HG03196 (cell line): ENCODE measurements around the gene LFNG.

ENCODE experiments used
- ATAC-seq: cut with Tn5 transposase; IDR thresholded peaks from one replicate; pipeline ENCODE4 v1.9.1; 2021; ENCODE audit not compliant: unreplicated experiment

LFNG gene

DNA sequence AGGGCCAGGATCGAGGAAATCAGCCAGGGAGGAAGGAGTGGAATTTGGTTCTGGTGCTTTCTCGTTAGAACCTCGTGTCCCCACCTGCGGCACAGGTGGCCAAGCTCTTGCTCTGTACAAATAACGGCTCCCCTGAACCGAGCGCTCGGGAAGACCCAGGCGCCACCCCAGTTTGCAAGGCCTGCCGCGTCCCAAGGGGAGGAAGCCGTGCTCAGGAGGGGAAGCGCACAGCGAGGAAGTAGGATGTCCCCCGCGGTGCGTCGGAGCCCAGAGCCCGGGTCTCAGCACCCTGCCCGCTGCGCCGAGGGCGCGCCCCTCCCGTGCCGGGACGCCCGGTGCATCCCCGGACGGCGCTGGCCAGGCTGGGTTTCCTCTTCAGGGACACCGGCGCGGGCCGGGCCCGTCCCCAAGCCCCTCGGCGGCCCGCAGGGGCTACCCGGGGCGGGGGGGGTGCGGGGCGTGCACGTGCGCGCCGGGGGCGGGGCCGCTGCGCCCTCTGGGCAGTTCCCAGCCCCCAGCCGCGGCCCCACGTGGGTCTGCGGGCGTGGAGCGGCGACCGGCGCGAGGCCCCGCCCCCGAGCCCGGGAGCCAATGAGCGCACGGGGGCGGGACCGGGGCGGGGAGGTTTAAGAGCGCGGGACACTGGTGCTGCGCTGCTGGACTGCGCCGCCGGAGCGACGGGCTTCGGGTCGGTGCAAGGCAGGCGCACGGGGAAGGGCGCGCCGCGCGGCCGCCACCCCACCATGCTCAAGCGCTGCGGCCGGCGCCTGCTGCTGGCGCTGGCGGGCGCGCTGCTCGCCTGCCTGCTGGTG lies at the start of gene LFNG:
TSS of gene LFNG (plus strand) at position 656 of the 812 bp plus-strand sequence. CDS start at position 744, 88 bp downstream.
- ATAC-seq, result peak; percentile 67

GRCh38 chr7:2470204-2471021 lies 49.2 kb upstream of the LFNG start:
- no peak for ATAC-seq

- no peak for ATAC-seq
These were observed 48.6 kb upstream of the LFNG start for GRCh38 chr7:2471022-2471329.

DNA sequence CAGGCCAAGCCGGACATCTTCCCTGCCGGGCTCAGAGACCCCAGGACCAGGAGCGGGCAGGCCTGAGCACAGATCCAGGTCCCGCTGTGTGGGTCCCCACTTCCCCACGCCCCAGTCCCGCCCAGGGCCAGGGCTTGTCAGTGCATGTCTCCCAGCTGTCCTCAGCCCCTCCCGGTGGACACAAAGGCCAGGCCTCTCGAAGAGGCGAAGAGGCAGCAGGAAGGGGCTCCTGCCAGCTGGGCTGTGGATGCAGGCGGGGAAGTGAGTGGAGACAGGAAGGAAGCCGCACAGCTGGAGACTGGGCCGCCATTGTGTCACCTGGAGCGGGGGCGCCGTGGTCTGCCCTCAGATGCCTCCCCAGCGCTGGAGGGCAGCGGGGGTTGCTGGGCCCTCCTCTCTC lies 48.2 kb upstream of the LFNG start:
- ATAC-seq, result no peak

DNA sequence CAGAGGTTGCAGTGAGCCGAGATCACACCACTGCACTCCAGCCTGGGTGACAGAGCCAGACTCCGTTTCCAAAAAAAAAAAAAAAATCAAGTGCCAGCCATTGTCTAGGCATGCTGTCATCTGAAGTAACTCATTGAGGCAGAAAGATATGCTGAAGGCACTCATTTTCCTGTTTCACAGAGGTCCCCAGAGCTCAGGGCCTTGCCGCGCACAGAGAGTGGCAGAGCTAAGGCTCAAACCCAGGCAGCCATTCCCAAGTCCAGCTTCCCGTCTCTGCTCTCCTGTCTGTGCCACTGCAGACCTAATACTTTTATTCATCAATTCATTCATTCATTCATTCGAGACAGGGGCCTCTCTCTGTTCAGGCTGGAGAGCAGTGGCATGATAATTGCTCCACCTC lies 46.8 kb upstream of the LFNG start:
- ATAC-seq, result no peak

DNA sequence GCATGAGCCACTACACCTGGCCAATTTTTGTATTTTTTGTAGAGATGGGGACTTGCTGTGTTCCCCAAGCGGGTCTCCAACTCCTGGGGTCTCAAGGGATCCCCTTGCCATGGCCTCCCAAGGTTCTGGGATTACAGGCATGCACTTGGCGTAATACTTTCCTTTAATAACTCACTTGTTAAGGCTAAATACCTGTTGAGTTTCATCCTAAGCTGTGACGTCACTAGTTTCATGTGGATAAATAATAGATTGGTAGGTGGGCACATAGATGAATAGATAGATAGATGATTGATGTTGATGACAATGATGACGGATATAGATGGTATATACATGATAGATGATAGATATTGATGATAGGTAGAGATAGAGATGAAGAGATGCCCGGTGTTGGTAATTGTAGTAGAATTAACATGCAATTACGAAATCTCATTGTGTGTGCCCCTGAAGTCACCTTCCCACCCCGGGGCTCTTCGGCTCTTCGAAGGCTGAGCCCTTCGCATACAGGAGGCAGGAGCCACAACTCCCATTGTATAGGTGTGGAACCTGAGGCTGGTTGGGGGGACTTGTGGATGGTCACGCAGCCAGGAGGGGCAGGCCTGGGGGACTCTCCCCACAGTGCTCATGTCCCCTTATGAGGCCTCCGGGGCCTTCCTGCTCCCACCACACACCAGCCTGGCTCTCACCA lies 45.9 kb upstream of the LFNG start:
- ATAC-seq, result no peak

- ATAC-seq, result no peak
These were observed 45.4 kb upstream of the LFNG start for GRCh38 chr7:2474224-2474623.

DNA sequence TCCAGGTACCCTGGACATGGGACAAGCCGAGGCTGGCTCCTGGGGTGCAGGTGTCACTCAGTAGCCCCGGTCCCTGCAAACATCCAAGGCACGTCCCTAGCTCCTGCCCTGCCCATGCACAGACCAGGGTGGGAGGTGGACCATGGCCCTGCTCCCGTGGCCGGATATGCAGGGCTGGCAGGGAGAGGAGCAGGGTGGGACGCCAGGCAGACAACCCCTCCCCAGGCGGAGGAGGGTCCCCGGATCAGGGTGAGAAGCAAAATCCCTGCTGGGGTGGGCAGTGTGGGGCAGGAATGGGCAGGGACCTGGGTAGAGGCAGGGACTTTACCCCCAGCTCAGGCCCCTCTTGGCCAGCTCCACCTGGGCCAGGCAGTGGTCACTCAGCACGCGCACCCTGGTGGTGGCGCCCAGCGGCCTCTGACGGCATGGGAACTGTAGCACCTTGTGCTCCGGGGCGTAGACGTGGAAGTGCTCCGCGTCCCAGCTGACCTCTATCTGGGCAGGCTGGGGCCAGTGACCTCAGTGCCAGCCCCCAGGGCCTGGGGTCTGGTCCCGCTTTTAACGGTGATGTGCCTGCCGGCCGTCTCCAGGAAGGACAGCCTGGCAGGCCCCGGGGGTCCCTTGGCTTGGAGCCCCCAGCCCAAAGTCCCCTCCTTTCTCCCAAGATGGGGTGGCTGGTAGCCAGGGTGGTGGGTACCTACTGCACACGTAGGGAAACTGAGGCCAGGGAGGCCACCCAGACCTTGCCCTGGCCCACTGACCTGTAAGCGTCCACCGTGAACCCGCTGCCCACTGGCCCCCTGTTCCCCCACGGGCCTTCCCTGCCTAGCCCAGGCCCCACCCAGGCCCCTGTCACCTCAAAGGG lies 44.5 kb upstream of the LFNG start:
- no peak for ATAC-seq

DNA sequence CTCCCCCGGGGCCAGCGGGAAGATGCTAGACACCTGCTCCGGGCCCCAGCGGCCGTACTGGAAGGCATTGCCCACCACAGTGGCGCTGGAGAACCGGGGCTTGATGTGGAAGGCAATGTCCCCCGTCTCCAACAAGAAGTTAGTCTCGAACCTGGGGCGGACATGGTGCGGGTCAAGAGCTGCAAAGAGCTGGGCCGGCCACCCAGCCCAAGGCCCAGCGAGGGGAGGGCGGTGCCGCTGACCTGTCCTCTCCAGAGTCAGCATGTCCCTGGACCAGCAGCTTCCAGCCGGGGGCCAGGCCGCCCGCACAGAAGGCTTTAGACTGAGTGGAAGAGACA lies 43.9 kb upstream of the LFNG start:
- ATAC-seq, result no peak

- ATAC-seq, result no peak
These were observed 43.3 kb upstream of the LFNG start, which contains the start of gene GRIFIN for GRCh38 chr7:2476298-2476697. GRIFIN (minus strand) TSS chr7:2476398; CDS start chr7:2476383, 15 bp downstream.

GRCh38 chr7:2476776-2477446 lies 42.7 kb upstream of the LFNG start:
- ATAC-seq, result no peak

DNA sequence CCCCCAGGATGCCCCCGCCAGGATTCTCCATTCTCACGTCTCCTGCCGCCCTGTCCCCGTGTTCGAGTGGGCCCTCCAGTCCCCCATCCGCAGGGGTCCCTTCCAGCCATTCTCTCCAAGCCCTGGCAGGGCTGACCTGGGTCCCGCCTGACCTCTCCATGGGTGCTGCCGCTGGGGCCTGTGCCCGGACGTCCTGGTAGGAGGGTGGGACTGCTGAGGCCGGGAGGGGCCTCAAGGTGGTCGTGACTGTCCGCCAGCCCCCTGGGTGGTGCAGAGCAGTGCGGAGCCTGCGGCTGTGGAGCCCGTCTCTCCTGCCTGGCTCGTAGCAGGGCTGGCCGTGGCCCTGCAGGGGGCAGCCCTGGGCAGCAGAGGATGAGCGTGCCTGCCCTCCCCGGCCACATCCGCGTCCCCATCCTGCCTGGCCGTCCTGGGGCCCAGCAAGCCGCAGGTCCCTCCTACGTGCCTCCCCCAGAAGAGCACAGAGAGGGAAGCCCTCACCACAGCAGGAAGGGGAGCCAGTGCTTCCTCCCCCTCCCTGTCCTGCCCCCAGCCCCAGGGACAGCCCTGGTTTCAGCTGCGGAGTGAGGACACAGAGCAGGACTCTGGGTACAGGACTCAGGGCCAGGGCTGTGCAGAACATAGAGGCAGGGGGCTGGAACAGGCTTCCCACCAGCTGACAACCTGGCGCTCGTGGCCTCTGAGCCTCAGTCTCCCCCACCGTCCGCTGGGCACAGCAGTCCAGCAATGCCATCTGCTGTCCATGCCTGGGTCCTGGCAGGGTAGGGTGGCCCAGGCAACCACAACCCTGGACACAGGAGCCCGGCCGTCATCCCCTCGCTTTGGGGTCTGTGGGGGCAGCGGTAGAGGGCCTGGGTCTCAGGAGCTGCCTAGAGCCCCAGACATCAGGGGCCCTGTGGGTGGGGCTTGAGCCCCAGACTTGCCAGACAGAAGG lies 41.9 kb upstream of the LFNG start:
- ATAC-seq, result no peak

DNA sequence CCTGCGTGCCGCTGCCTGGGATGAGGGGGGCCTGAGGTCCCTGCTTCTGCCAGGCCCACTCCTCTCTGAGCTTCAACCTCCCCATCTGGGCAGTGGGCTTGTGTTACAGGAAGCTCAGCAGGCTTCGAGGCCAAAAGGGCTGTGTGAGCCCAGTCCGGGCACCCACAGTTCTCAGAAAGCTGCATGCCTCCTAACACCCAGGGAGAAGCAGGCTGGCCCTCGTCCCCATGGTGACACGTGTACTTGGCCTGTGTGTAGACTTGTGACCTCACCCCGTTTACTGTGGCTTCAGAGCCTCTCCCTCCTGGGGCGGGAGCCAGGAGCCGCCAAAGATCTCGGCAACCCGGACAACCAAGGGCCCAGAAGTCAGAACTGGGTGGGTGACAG lies 41.2 kb upstream of the LFNG start:
- ATAC-seq, result no peak

GRCh38 chr7:2478800-2479199 lies 40.8 kb upstream of the LFNG start:
- no peak for ATAC-seq

DNA sequence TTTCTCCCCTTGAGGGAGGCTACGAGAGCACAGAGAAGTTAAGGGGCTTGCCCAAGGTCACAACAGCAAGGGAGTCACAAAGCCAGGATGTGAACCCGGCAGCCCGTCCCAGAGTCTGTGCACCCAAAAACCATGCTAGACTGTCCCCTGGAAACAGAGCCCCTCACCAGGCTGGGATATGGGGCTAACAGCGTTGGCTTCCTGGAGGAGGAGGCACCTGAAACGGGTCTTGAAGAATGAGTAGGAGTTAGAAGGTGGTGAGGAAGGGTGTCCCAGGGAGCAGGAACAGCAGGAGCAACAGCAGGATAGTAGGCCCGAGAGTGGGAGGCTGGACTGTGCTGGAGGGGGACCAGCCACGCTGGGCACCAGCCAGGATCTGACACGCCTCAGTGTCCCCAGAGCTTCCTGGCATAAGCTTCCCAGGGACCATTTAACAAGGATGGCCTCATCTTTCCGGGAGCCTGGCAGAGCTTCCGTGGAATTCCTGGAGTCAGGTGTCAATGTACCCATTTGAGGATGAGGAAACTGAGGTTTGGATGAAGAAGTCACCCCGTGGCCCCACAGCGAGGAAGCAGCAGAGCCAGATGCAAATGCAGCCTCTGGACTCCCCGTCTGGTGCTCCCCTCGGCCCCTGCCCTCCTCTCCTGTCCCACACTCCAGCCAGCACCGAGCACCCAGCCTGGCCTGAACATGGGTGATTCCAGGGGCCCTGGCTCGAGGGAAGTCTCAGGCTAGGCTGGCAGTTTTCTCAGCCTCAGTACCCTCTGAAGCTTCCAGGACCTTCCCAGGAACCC lies 40.1 kb upstream of the LFNG start:
- ATAC-seq, result no peak

DNA sequence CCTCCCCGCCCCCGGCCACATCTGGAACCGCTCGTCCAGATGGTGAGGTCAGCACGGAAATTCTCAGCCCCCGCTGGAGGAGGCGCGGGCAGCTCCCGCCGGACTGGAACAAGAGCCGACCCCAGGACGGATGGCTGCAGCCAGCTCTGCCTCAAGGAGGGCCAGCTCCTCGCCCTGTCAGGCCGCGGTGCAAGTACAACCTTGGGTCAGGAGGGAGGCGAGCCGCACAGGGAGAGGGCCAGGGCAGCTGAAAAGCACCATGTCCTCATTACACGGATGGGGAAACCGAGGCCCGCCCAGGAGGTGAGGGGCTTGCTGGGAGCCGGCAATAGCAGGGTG lies 39.5 kb upstream of the LFNG start:
- no peak for ATAC-seq

- ATAC-seq, result no peak
These were observed 38.4 kb upstream of the LFNG start for GRCh38 chr7:2481195-2481594.

GRCh38 chr7:2482725-2483451 lies 36.7 kb upstream of the LFNG start:
- ATAC-seq, result no peak
